Mesendoderm (in vitro differentiated cells): Measurements from ENCODE around the gene DLX5.

Source experiments
- DNase-seq: peaks from one replicate; pipeline ENCODE4 v3.0.0; 2013
- H2AK5ac ChIP-seq: 2 replicates; pipeline ENCODE4 v1.6.1; 2013; ENCODE audit warnings: low read length, inconsistent platforms
- H2BK120ac ChIP-seq: 2 replicates; pipeline ENCODE4 v1.6.1; 2013; ENCODE audit warnings: low read depth, mild to moderate bottlenecking, low read length, moderate library complexity, mixed read lengths
- H2BK15ac ChIP-seq: replicated peaks from 2 replicates; pipeline ENCODE4 v1.6.1; 2013; ENCODE audit warnings: low read depth, mild to moderate bottlenecking, moderate library complexity
- H2BK5ac ChIP-seq: 2 replicates; pipeline ENCODE4 v1.6.1; 2013; ENCODE audit warnings: low read length, inconsistent platforms
- H3K18ac ChIP-seq: 2 replicates; pipeline ENCODE4 v1.6.1; 2013; ENCODE audit warnings: mild to moderate bottlenecking, low read length, mixed read lengths
- H3K23ac ChIP-seq: one replicate; pipeline ENCODE4 v1.6.1; 2013; ENCODE audit warnings: low read length
- H3K27ac ChIP-seq: 2 replicates; pipeline ENCODE4 v1.5.1; 2013; ENCODE audit warnings: low read depth, mild to moderate bottlenecking, inconsistent platforms, low read length, moderate library complexity
- H3K27me3 ChIP-seq: 2 replicates; pipeline ENCODE4 v1.6.1; 2013; ENCODE audit warnings: low read length, control low read depth, mild to moderate bottlenecking, inconsistent platforms; ENCODE audit not compliant: insufficient read depth, poor library complexity
- H3K36me3 ChIP-seq: 2 replicates; pipeline ENCODE4 v1.6.1; 2013; ENCODE audit warnings: low read length, inconsistent platforms; ENCODE audit not compliant: control insufficient read depth, insufficient read depth
- H3K4ac ChIP-seq: one replicate; pipeline ENCODE4 v1.6.1; 2013; ENCODE audit warnings: low read depth, mild to moderate bottlenecking, low read length, moderate library complexity
- H3K4me1 ChIP-seq: 2 replicates; pipeline ENCODE4 v1.6.1; 2013; ENCODE audit warnings: low read depth, low read length, inconsistent platforms; ENCODE audit not compliant: control insufficient read depth
- H3K4me2 ChIP-seq: 2 replicates; pipeline ENCODE4 v1.6.1; 2013; ENCODE audit warnings: low read length
- H3K4me3 ChIP-seq: 2 replicates; pipeline ENCODE4 v1.5.1; 2013; ENCODE audit warnings: mild to moderate bottlenecking, low read length
- H3K56ac ChIP-seq: one replicate; pipeline ENCODE4 v1.6.1; 2013; ENCODE audit warnings: low read length
- H3K79me1 ChIP-seq: 2 replicates; pipeline ENCODE4 v1.6.1; 2013; ENCODE audit warnings: low read length, inconsistent platforms
- H3K79me2 ChIP-seq: 2 replicates; pipeline ENCODE4 v1.6.1; 2013; ENCODE audit warnings: mild to moderate bottlenecking, low read length; ENCODE audit not compliant: control insufficient read depth, insufficient read depth
- H3K9ac ChIP-seq: 2 replicates; pipeline ENCODE4 v1.6.1; 2013; ENCODE audit warnings: low read length, inconsistent platforms
- H4K5ac ChIP-seq: one replicate; pipeline ENCODE4 v1.6.1; 2013; ENCODE audit warnings: low read length
- H4K8ac ChIP-seq: one replicate; pipeline ENCODE4 v1.6.1; 2013; ENCODE audit warnings: low read depth, mild to moderate bottlenecking, control low read depth, low read length, moderate library complexity
- WGBS: extraction: QIAGEN DNeasy Blood & Tissue Kit; methylation state at CpG from one replicate; pipeline ENCODE4 v1.1.7; 2013; ENCODE audit warnings: low lambda C conversion rate, missing lambda C conversion rate; ENCODE audit not compliant: insufficient coverage; ENCODE audit errors: extremely low coverage; 5-methylcytosine and 5-hydroxymethylcytosine counted together

DLX5 gene

DNA sequence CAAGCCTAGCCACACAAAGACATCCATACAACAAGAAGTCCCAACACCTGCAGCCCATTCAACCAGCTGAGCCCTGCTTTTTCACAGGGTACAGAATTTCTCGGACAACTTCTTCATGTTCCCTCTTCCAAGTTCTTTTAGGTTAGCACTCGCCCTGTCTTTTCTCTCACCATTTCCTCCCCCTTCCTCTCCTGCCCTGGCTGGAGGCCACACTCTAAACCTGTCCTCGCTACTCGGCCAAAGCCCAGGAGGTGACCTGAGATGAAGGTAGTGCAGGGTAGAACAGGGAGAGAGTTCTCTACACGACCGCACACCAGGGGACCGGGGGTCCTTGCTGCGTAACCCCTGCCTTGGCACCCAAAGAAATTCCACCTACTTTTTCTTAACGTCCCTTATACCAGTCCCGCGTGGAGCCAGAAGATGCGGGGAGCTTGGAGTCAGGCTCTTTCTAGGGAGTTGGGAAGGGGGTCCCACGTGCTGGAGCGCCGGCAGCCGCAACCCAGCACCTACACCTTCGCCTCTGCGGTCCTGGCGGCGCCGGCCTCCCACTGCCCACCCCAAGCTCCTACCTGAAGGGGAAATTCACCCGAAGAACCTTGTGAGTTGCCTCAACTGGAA is 35.3 kb downstream of the DLX5 start:
- Histone ChIP-seq H3K4me1 (peaks cover 6% of the 10 kb centered on the region), H3K4ac (no peak overlapping the region), H3K27ac (no peak overlapping the region), H3K18ac (no peak overlapping the region), H3K4me2 (peak overlapping the region; percentile 56), H2BK15ac (no peak overlapping the region), H3K27me3 (peaks cover 44% of the 10 kb centered on the region), H3K79me1 (no peaks in the 10 kb centered on the region), H4K5ac (no peak overlapping the region), H3K9ac (no peak overlapping the region), H2BK120ac (no peak overlapping the region), H4K8ac (no peak overlapping the region), H3K4me3 (no peak overlapping the region), H3K56ac (peak overlapping the region; percentile 11), H2BK5ac (no peak overlapping the region), H3K23ac (no peak overlapping the region), H3K36me3 (no peaks in the 10 kb centered on the region), H3K79me2 (no peaks in the 10 kb centered on the region), H2AK5ac (no peak overlapping the region)
- DNase-seq: peak; percentile 59
- no CpG with 5 or more reads among the region's 22 CpGs for WGBS

DNA sequence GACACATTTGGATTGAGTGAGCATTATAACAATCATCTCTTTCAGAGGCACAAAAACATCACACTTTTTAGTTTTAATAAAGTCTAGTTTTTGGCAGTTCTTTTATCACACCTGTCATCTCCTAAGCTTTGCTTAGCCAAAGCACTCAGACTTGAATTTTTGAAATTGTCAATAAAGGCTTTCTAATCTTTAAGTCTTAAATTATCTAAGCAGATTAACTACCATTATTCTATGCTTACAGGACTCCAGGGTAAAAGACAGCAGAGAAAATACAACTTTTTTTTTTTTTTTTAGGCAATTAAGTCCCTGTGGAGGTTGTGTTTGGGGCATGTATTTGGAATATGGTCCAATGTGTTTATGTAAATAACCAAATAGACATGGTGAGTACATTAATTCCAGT is 36.9 kb downstream of the DLX5 start:
- Histone ChIP-seq H3K27me3 (peaks cover 33% of the 10 kb centered on the region), H3K79me2 (no peaks in the 10 kb centered on the region), H3K79me1 (no peaks in the 10 kb centered on the region), H3K23ac (no peak overlapping the region), H2BK15ac (no peak overlapping the region), H3K27ac (no peak overlapping the region), H2BK5ac (no peak overlapping the region), H3K4me1 (peaks cover 3% of the 10 kb centered on the region), H4K8ac (no peak overlapping the region), H4K5ac (no peak overlapping the region), H3K36me3 (no peaks in the 10 kb centered on the region), H3K4ac (no peak overlapping the region), H3K18ac (no peak overlapping the region), H3K4me2 (no peak overlapping the region), H3K9ac (no peak overlapping the region), H2BK120ac (no peak overlapping the region), H3K56ac (no peak overlapping the region), H2AK5ac (no peak overlapping the region), H3K4me3 (no peak overlapping the region)
- no peak for DNase-seq

GRCh38 chr7:96986901-96987300 is 37.7 kb downstream of the DLX5 start:
- Histone ChIP-seq H2BK120ac (no peak overlapping the region), H4K8ac (no peak overlapping the region), H3K56ac (no peak overlapping the region), H3K18ac (no peak overlapping the region), H2AK5ac (no peak overlapping the region), H3K27ac (no peak overlapping the region), H3K4ac (no peak overlapping the region), H3K79me1 (no peaks in the 10 kb centered on the region), H3K9ac (no peak overlapping the region), H3K27me3 (peaks cover 25% of the 10 kb centered on the region), H3K79me2 (no peaks in the 10 kb centered on the region), H3K4me2 (no peak overlapping the region), H3K4me3 (no peak overlapping the region), H4K5ac (no peak overlapping the region), H2BK15ac (no peak overlapping the region), H2BK5ac (no peak overlapping the region), H3K4me1 (peaks cover 2% of the 10 kb centered on the region), H3K23ac (no peak overlapping the region), H3K36me3 (no peaks in the 10 kb centered on the region)
- DNase-seq: no peak
- no CpG with 5 or more reads among the region's 1 CpG for WGBS

- Histone ChIP-seq H3K56ac (no peak overlapping the region), H3K4me1 (peaks cover 2% of the 10 kb centered on the region), H3K4ac (no peak overlapping the region), H3K4me2 (no peak overlapping the region), H3K23ac (no peak overlapping the region), H2BK120ac (no peak overlapping the region), H3K27me3 (peaks cover 22% of the 10 kb centered on the region), H3K4me3 (no peak overlapping the region), H2AK5ac (no peak overlapping the region), H3K79me1 (no peaks in the 10 kb centered on the region), H4K8ac (no peak overlapping the region), H3K27ac (no peak overlapping the region), H3K36me3 (no peaks in the 10 kb centered on the region), H2BK15ac (no peak overlapping the region), H3K18ac (no peak overlapping the region), H2BK5ac (no peak overlapping the region), H4K5ac (no peak overlapping the region), H3K9ac (no peak overlapping the region), H3K79me2 (no peaks in the 10 kb centered on the region)
- WGBS: no CpG with 5 or more reads among the region's 1 CpG
- DNase-seq: no peak
These were observed 38.6 kb downstream of the DLX5 start for GRCh38 chr7:96985992-96986391.

DNA sequence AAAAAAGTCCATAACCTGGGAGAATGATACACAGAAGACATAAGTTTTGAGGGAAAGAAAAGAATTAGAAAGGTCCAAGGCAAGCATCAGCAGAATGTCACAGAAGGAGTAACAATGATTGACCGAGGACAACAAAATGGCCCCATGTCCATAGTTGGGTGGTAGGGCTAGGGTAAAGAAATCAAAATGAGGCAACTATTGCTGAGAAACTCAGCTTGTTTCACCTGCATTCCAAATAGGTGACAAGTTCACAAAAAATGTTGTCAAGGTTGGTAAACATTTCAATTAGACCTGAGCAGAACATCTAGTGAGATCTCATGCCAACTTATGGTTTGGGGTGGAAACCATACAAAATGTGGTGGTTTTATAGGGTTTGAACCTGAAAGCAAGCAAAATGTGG is 42.0 kb downstream of the DLX5 start:
- Histone ChIP-seq H3K4me1 (no peaks in the 10 kb centered on the region), H3K4ac (no peak overlapping the region), H4K8ac (no peak overlapping the region), H2BK5ac (no peak overlapping the region), H4K5ac (no peak overlapping the region), H3K9ac (no peak overlapping the region), H3K79me1 (no peaks in the 10 kb centered on the region), H3K56ac (no peak overlapping the region), H3K27ac (no peak overlapping the region), H3K4me3 (no peak overlapping the region), H3K79me2 (no peaks in the 10 kb centered on the region), H3K4me2 (no peak overlapping the region), H3K27me3 (peaks cover 2% of the 10 kb centered on the region), H3K18ac (no peak overlapping the region), H3K23ac (no peak overlapping the region), H2BK15ac (no peak overlapping the region), H2BK120ac (no peak overlapping the region), H2AK5ac (no peak overlapping the region), H3K36me3 (no peaks in the 10 kb centered on the region)
- DNase-seq: peak; percentile 32
- WGBS: no CpG with 5 or more reads among the region's 1 CpG

- Histone ChIP-seq H3K18ac (no peak overlapping the region), H3K36me3 (no peaks in the 10 kb centered on the region), H2BK120ac (no peak overlapping the region), H3K79me2 (no peaks in the 10 kb centered on the region), H3K56ac (no peak overlapping the region), H3K4me2 (no peak overlapping the region), H3K9ac (no peak overlapping the region), H4K5ac (no peak overlapping the region), H4K8ac (no peak overlapping the region), H3K27me3 (no peaks in the 10 kb centered on the region), H2AK5ac (no peak overlapping the region), H3K23ac (no peak overlapping the region), H3K4ac (no peak overlapping the region), H2BK5ac (no peak overlapping the region), H3K4me3 (no peak overlapping the region), H3K27ac (no peak overlapping the region), H3K4me1 (no peaks in the 10 kb centered on the region), H2BK15ac (no peak overlapping the region), H3K79me1 (no peaks in the 10 kb centered on the region)
- no peak for DNase-seq
- no CpG with 5 or more reads among the region's 2 CpGs for WGBS
These were observed 44.9 kb downstream of the DLX5 start for GRCh38 chr7:96979551-96980276.
